ENCODE results near the gene ABCB8. TPM values are rescaled to one million over a fixed set of nuclear protein-coding genes. Genes with fewer than 3 reads are reported as not detected.

ABCB8 gene
- total RNA-seq, 1 donor from 2014 or later, result 28.5 TPM

GRCh38 chr7:151062399-151063211, 34.4 kb downstream of the ABCB8 start:
- DNase-seq (ENCODE audit: low spot score), result no peak
- intact Hi-C loops (cut with DNase I), result no loop called here

- no peak for DNase-seq (ENCODE audit: low spot score)
- intact Hi-C loops (cut with DNase I), result no loop called here
Observed at GRCh38 chr7:151063212-151063561, 34.9 kb downstream of the ABCB8 start.

- DNase-seq (ENCODE audit: low spot score), result no peak
- intact Hi-C loops (cut with DNase I), result no loop called here
Observed at GRCh38 chr7:151064454-151064853, 36.2 kb downstream of the ABCB8 start.

- intact Hi-C loops (cut with DNase I), result no loop called here
- no peak for DNase-seq (ENCODE audit: low spot score)
Observed at GRCh38 chr7:151064993-151065392, 36.7 kb downstream of the ABCB8 start.

- DNase-seq (ENCODE audit: low spot score), result no peak
- intact Hi-C loops (cut with DNase I), result no loop called here
Observed at GRCh38 chr7:151065516-151065915, 37.3 kb downstream of the ABCB8 start.

GRCh38 chr7:151066273-151066974, 38.2 kb downstream of the ABCB8 start:
- no peak for DNase-seq (ENCODE audit: low spot score)
- intact Hi-C loops (cut with DNase I), result no loop called here

GRCh38 chr7:151068069-151068773, 40.0 kb downstream of the ABCB8 start:
- DNase-seq (ENCODE audit: low spot score), result no peak
- intact Hi-C loops (cut with DNase I), result no loop called here

GRCh38 chr7:151069841-151070573, 41.8 kb downstream of the ABCB8 start:
- no peak for DNase-seq (ENCODE audit: low spot score)
- intact Hi-C loops (cut with DNase I), result no loop called here

- intact Hi-C loops (cut with DNase I), result no loop called here
- no peak for DNase-seq (ENCODE audit: low spot score)
Observed at GRCh38 chr7:151070574-151070960, 42.3 kb downstream of the ABCB8 start.

GRCh38 chr7:151071032-151071866, 43.0 kb downstream of the ABCB8 start:
- intact Hi-C loops (cut with DNase I), result no loop called here
- no peak for DNase-seq (ENCODE audit: low spot score)

GRCh38 chr7:151073990-151074389, 45.7 kb downstream of the ABCB8 start:
- intact Hi-C loops (cut with DNase I), result no loop called here
- no peak for DNase-seq (ENCODE audit: low spot score)

- DNase-seq (ENCODE audit: low spot score), result no peak
- intact Hi-C loops (cut with DNase I), result no loop called here
Observed at GRCh38 chr7:151074817-151075661, 46.8 kb downstream of the ABCB8 start.

GRCh38 chr7:151075662-151075971, 47.4 kb downstream of the ABCB8 start:
- intact Hi-C loops (cut with DNase I), result no loop called here
- DNase-seq (ENCODE audit: low spot score), result no peak

GRCh38 chr7:151075978-151076426, 47.8 kb downstream of the ABCB8 start:
- no peak for DNase-seq (ENCODE audit: low spot score)
- intact Hi-C loops (cut with DNase I), result no loop called here

- DNase-seq (ENCODE audit: low spot score), result no peak
- intact Hi-C loops (cut with DNase I), result no loop called here
Observed at GRCh38 chr7:151076863-151077704, 48.8 kb downstream of the ABCB8 start.

GRCh38 chr7:151077705-151078232, 49.5 kb downstream of the ABCB8 start:
- DNase-seq (ENCODE audit: low spot score), result no peak
- intact Hi-C loops (cut with DNase I), result no loop called here

All from cardiac septum (tissue), 1 donor.